B cell (primary cell): Measurements from ENCODE around the gene MED8. TPM values are rescaled to one million over a fixed set of nuclear protein-coding genes. Genes with fewer than 3 reads are reported as not detected.

ENCODE experiments used
- ATAC-seq: fragments of 200-7000 bp; cut with Tn5 transposase; one replicate; pipeline ENCODE4 v1.10.0; 2021; ENCODE audit warnings: low read depth, mild to moderate bottlenecking, moderate number of reproducible peaks, moderate library complexity
- CTCF ChIA-PET: fragments of 350-600 bp; sonication (Branson Sonifier 250); formaldehyde crosslinking; loops from one replicate; lab custom pipeline; 2021; ENCODE audit warnings: antibody characterized with exemption, inconsistent platforms; lab: Charles Lee
- POLR2A ChIA-PET: fragments of 350-600 bp; sonication (Branson Sonifier 250); formaldehyde crosslinking; loops from one replicate; lab custom pipeline; 2021; ENCODE audit warnings: antibody characterized with exemption; lab: Charles Lee
- DNase-seq: peaks from one replicate; pipeline ENCODE4 v3.0.0; 2013
- H2AFZ ChIP-seq: 2 replicates; pipeline ENCODE4 v1.6.1; 2012; ENCODE audit warnings: mild to moderate bottlenecking, low read depth, low read length; ENCODE audit not compliant: insufficient read depth, poor library complexity, severe bottlenecking
- H3K27ac ChIP-seq, 2 donors: 1 replicate in 1 of 2; 2 replicates in 1 of 2; pipeline ENCODE4 v1.5.1; 2012 to 2013; ENCODE audit warnings: low read length in 2 of 2, mild to moderate bottlenecking in 2 of 2, moderate library complexity in 1 of 2
- H3K27me3 ChIP-seq, 4 experiments: fragments of 200-600 bp in 1 of 4; sonication (generic) in 1 of 4; replicated peaks in 1 of 4; 1 replicate in 2 of 4; 2 replicates in 2 of 4; pipeline versions ENCODE4 v1.6.1 to v1.7.0; 2013 to 2016; ENCODE audit warnings: low read length in 3 of 4, mild to moderate bottlenecking in 2 of 4, mixed read lengths in 1 of 4, moderate library complexity in 1 of 4; ENCODE audit not compliant: insufficient read depth in 4 of 4, control insufficient read depth in 3 of 4; ENCODE audit errors: control extremely low read depth in 1 of 4
- H3K36me3 ChIP-seq, 2 experiments: replicated peaks in 1 of 2; 1 replicate in 1 of 2; 2 replicates in 1 of 2; pipeline versions ENCODE4 v1.6.1 to v1.7.1; 2013; ENCODE audit warnings: low read length in 1 of 2; ENCODE audit not compliant: insufficient read depth in 2 of 2, control insufficient read depth in 1 of 2; ENCODE audit errors: control extremely low read depth in 1 of 2, extremely low read depth in 1 of 2
- H3K4me1 ChIP-seq, 2 donors: fragments of 200-600 bp in 1 of 2; sonication (generic) in 1 of 2; 1 replicate in 1 of 2; 2 replicates in 1 of 2; pipeline versions ENCODE4 v1.5.1 to v1.6.1; 2013 to 2017; ENCODE audit warnings: low read length in 2 of 2; ENCODE audit not compliant: control insufficient read depth in 2 of 2, insufficient read depth in 2 of 2
- H3K4me2 ChIP-seq: replicated peaks from 2 replicates; pipeline ENCODE3; 2012; ENCODE audit warnings: mild to moderate bottlenecking, low read depth, low read length; ENCODE audit not compliant: poor library complexity, severe bottlenecking
- H3K4me3 ChIP-seq, 5 experiments: fragments of 200-600 bp in 1 of 5; sonication (generic) in 1 of 5; 1 replicate in 3 of 5; 2 replicates in 2 of 5; pipeline versions ENCODE4 v1.5.1 to v1.7.0; 2011 to 2016; ENCODE audit warnings: low read length in 4 of 5, mild to moderate bottlenecking in 4 of 5, low read depth in 2 of 5, control low read depth in 1 of 5, moderate library complexity in 1 of 5; ENCODE audit not compliant: insufficient read depth in 1 of 5; ENCODE audit errors: control extremely low read depth in 1 of 5, extremely low read depth in 1 of 5
- H3K79me2 ChIP-seq: fragments of 200-600 bp; sonication (generic); one replicate; pipeline ENCODE4 v1.6.0; 2016; ENCODE audit warnings: low read length; ENCODE audit not compliant: control insufficient read depth, insufficient read depth
- H3K9ac ChIP-seq: fragments of 200-600 bp; sonication (generic); 2 replicates; pipeline ENCODE4 v1.6.1; 2017; ENCODE audit warnings: mild to moderate bottlenecking, low read length, moderate library complexity
- H3K9me3 ChIP-seq, 3 donors: one replicate each; pipeline versions ENCODE4 v1.6.1 to v1.7.1; 2013; ENCODE audit warnings: low read length in 2 of 3; ENCODE audit not compliant: control insufficient read depth in 2 of 3, insufficient read depth in 1 of 3; ENCODE audit errors: control extremely low read depth in 1 of 3
- H4K20me1 ChIP-seq: 2 replicates; pipeline ENCODE4 v1.6.0; 2012; ENCODE audit warnings: mild to moderate bottlenecking, low read length; ENCODE audit not compliant: insufficient read depth, control insufficient read depth, poor library complexity, severe bottlenecking
- H3K27ac Mint-ChIP-seq: one replicate; pipeline ENCODE4 v1.8.0; 2021; ENCODE audit warnings: mixed read lengths
- H3K27me3 Mint-ChIP-seq: one replicate; pipeline ENCODE4 v1.8.0; 2021; ENCODE audit warnings: mixed read lengths
- H3K4me1 Mint-ChIP-seq: one replicate; pipeline ENCODE4 v1.8.0; 2021; ENCODE audit warnings: mixed read lengths
- H3K4me3 Mint-ChIP-seq: one replicate; pipeline ENCODE4 v1.8.0; 2021; ENCODE audit warnings: mixed read lengths
- H3K9me3 Mint-ChIP-seq: one replicate; pipeline ENCODE4 v1.8.0; 2022; ENCODE audit warnings: mixed read lengths; ENCODE audit not compliant: insufficient read depth
- CTCF ChIP-seq: fragments of 200-600 bp; IDR thresholded peaks from one replicate; pipeline ENCODE4 v1.8.0; 2022; ENCODE audit warnings: antibody characterized with exemption, mild to moderate bottlenecking
- EZH2 ChIP-seq: IDR thresholded peaks from 2 replicates; pipeline ENCODE4 v1.6.1; 2012; ENCODE audit warnings: borderline replicate concordance, low read depth, mild to moderate bottlenecking, moderate library complexity, low read length; ENCODE audit not compliant: insufficient read depth, poor library complexity, severe bottlenecking
- WGBS: methylation state at CpG from one replicate; pipeline ENCODE4 v1.1.5; 2013; ENCODE audit warnings: missing lambda C conversion rate; ENCODE audit not compliant: insufficient coverage; 5-methylcytosine and 5-hydroxymethylcytosine counted together
- intact Hi-C: fragments of 100-400 bp; cut with micrococcal nuclease; formaldehyde crosslinking; loops from one replicate; pipeline ENCODE4 v1.10.0; 2022
- polyA plus RNA-seq: library from polyadenylated mRNA; depleted of rRNA; stranded (reverse); fragments of >200 nt; gene quantifications from 2 replicates; pipeline ENCODE4 v1.2.3, GENCODE V29; 2012
- total RNA-seq, 2 donors: library from RNA; stranded (reverse); fragments of 120-200 nt in 1 of 2; gene quantifications; 1 replicate in 1 of 2; 2 replicates in 1 of 2; pipeline versions ENCODE4 v1.2.3 to v1.2.4, GENCODE V29; 2013 to 2022

Gene MED8
- total and polyA plus RNA-seq, 2 donors (not counting 1 experiment from before 2014, with no cell fraction given): 12.0 to 30.0 TPM

- Histone ChIP-seq H3K27me3 (no peaks in the 10 kb centered on the region), H3K36me3 (peaks cover 3 to 61% of the 10 kb centered on the region in 2 experiments), H3K79me2 (peaks cover 32% of the 10 kb centered on the region), H2AFZ (no peak overlapping the region), H4K20me1 (peaks cover 15% of the 10 kb centered on the region), H3K9ac (no peak overlapping the region), H3K4me2 (no peak overlapping the region), H3K4me1 (peaks cover 20 to 24% of the 10 kb centered on the region in 2 donors), H3K9me3 (no peaks in the 10 kb centered on the region), H3K27ac (no peak overlapping the region), H3K4me3 (no peak overlapping the region)
- no peak for DNase-seq
- TF ChIP-seq CTCF: no peak
- TF ChIP-seq EZH2: no peak
- ATAC-seq: no peak
- Mint-ChIP-seq H3K27ac (no peak overlapping the region), H3K9me3 (no peaks in the 10 kb centered on the region), H3K27me3 (no peaks in the 10 kb centered on the region), H3K4me1 (peaks cover 35% of the 10 kb centered on the region), H3K4me3 (no peak overlapping the region)
- ChIA-PET CTCF (interaction anchor here (4.1 kb wide), 1 partner anchor 28 kb away, joined by 17 read pairs; no protein-coding TSS in a partner anchor), POLR2A (no interaction called here)
- WGBS: 95% methylated on average over 6 of the region's 6 CpGs
- intact Hi-C loops: no loop called here
Measured at GRCh38 chr1:43386676-43387075, 2.9 kb downstream of the MED8 start.

GRCh38 chr1:43383449-43383848, 6.2 kb downstream of the MED8 start:
- Mint-ChIP-seq H3K4me3 (no peak overlapping the region), H3K27ac (no peak overlapping the region), H3K27me3 (no peaks in the 10 kb centered on the region), H3K4me1 (peaks cover 10% of the 10 kb centered on the region), H3K9me3 (no peaks in the 10 kb centered on the region)
- Histone ChIP-seq H3K79me2 (peaks cover 2% of the 10 kb centered on the region), H3K4me1 (peaks cover 4 to 5% of the 10 kb centered on the region in 2 donors), H3K4me2 (no peak overlapping the region), H3K4me3 (no peak overlapping the region), H3K36me3 (peaks cover 3 to 65% of the 10 kb centered on the region in 2 experiments), H3K9me3 (no peaks in the 10 kb centered on the region), H3K27me3 (no peaks in the 10 kb centered on the region), H3K27ac (no peak overlapping the region), H4K20me1 (peaks cover 10% of the 10 kb centered on the region), H2AFZ (no peak overlapping the region), H3K9ac (no peak overlapping the region)
- CTCF ChIA-PET: interaction anchor here (0.8 to 2.2 kb wide), 6 partner anchors 15 to 310 kb away, joined by 3 to 8 read pairs (median 3); no protein-coding TSS in a partner anchor
- POLR2A ChIA-PET: no interaction called here
- WGBS: 100% methylated on average over 1 of the region's 2 CpGs
- no peak for DNase-seq
- no peak for ATAC-seq
- intact Hi-C loops: no loop called here
- TF ChIP-seq EZH2: no peak
- TF ChIP-seq CTCF: no peak
